Hepatocyte (in vitro differentiated cells): ENCODE measurements around the gene PLA2G4E.

Experiments used
- CTCF ChIP-seq: fragments of 200-600 bp; sonication (generic); IDR thresholded peaks from 2 replicates; pipeline ENCODE4 v1.5.1; 2016; ENCODE audit warnings: antibody characterized with exemption, mild to moderate bottlenecking; ENCODE audit not compliant: poor library complexity
- EZH2 ChIP-seq: fragments of 200-600 bp; sonication (generic); IDR thresholded peaks from 2 replicates; pipeline ENCODE4 v1.6.1; 2016; ENCODE audit warnings: antibody characterized with exemption, mild to moderate bottlenecking, borderline replicate concordance
- EZH2phosphoT487 ChIP-seq: fragments of 200-600 bp; sonication (generic); IDR thresholded peaks from one replicate; pipeline ENCODE4 v1.6.1; 2018; ENCODE audit warnings: antibody characterized with exemption, mild to moderate bottlenecking, low read depth, moderate library complexity; ENCODE audit not compliant: unreplicated experiment, severe bottlenecking

GRCh38 chr15:42034628-42035434, 14.0 kb upstream of the PLA2G4E start:
- no peak for TF ChIP-seq CTCF
- TF ChIP-seq EZH2phosphoT487 = no peak
- no peak for TF ChIP-seq EZH2
